GM12878 (cell line): ENCODE data around the gene CACNA2D3. TPM values are rescaled to one million over a fixed set of nuclear protein-coding genes. Genes with fewer than 3 reads are reported as not detected.

Experiments used
- ATAC-seq: fragments of 200-7000 bp; cut with Tn5 transposase; 3 replicates; pipeline ENCODE4 v1.9.1; 2020; ENCODE audit warnings: mild to moderate bottlenecking, moderate library complexity
- BruUV-seq: library from RNA; stranded (reverse); fragments of 400-500 nt; replicated peaks from 2 replicates; lab custom pipeline; 2021; lab: Mats Ljungman, UMichigan
- CTCF ChIA-PET: fragments of 300-600 bp; sonication (Branson Sonifier 250); formaldehyde crosslinking; extraction: SDS; loops from one replicate; lab custom pipeline; 2021; ENCODE audit warnings: inconsistent platforms; lab: Yijun Ruan, JAX
- POLR2A ChIA-PET: fragments of 350-600 bp; formaldehyde crosslinking; extraction: SDS; loops from one replicate; lab custom pipeline; 2021; ENCODE audit warnings: inconsistent platforms; lab: Charles Lee
- RAD21 ChIA-PET: fragments of 300-600 bp; sonication (Branson Sonifier 250); formaldehyde crosslinking; loops from one replicate; lab custom pipeline; 2023; ENCODE audit warnings: antibody characterized with exemption; ENCODE audit not compliant: unreplicated experiment; lab: Charles Lee
- SMC1A ChIA-PET: fragments of 300-600 bp; sonication (Branson Sonifier 250); formaldehyde crosslinking; loops from one replicate; lab custom pipeline; 2023; ENCODE audit not compliant: unreplicated experiment, uncharacterized antibody; lab: Charles Lee
- DNase-seq: peaks from one replicate; pipeline ENCODE4 v3.0.0-alpha.2; 2011; ENCODE audit warnings: low read depth, low spot score
- FAIRE-seq: peaks from 3 replicates; lab custom pipeline; 2011; peaks lifted over from hg19 to GRCh38; lab: Jason Lieb, UNC
- H2AFZ ChIP-seq: 2 replicates; pipeline ENCODE4 v1.6.0; 2011; ENCODE audit warnings: low read depth, low read length, control low read depth; ENCODE audit not compliant: control insufficient read depth
- H3K27ac ChIP-seq: 2 replicates; pipeline ENCODE4 v1.5.1; 2011; ENCODE audit warnings: control low read depth; ENCODE audit not compliant: control insufficient read depth, insufficient read depth
- H3K27me3 ChIP-seq, 2 experiments: replicated peaks in 1 of 2; 2 replicates each; pipeline versions ENCODE4 v1.6.0 to v1.6.1; 2011; ENCODE audit warnings: low read length in 1 of 2; ENCODE audit not compliant: control insufficient read depth in 2 of 2, insufficient read depth in 2 of 2
- H3K36me3 ChIP-seq, 2 experiments: 2 replicates each; pipeline ENCODE4 v1.5.1; 2011; ENCODE audit warnings: low read length in 1 of 2; ENCODE audit not compliant: control insufficient read depth in 2 of 2, insufficient read depth in 2 of 2
- H3K4me1 ChIP-seq: 2 replicates; pipeline ENCODE4 v1.6.1; 2011; ENCODE audit warnings: mild to moderate bottlenecking, low read length, moderate library complexity, mixed read lengths; ENCODE audit not compliant: control insufficient read depth, insufficient read depth
- H3K4me2 ChIP-seq: 2 replicates; pipeline ENCODE4 v1.6.0; 2011; ENCODE audit warnings: control low read depth; ENCODE audit not compliant: control insufficient read depth, insufficient read depth
- H3K4me3 ChIP-seq: fragments of 200-600 bp; sonication (generic); 2 replicates; pipeline ENCODE4 v1.5.1; 2016
- H3K79me2 ChIP-seq: 2 replicates; pipeline ENCODE4 v1.6.0; 2011; ENCODE audit warnings: low read length; ENCODE audit not compliant: control insufficient read depth, insufficient read depth
- H3K9ac ChIP-seq: 2 replicates; pipeline ENCODE4 v1.8.0; 2011; ENCODE audit warnings: low read length, control low read depth, mixed read lengths; ENCODE audit not compliant: control insufficient read depth, insufficient read depth
- H3K9me3 ChIP-seq: replicated peaks from 3 replicates; pipeline ENCODE4 v1.5.1; 2011; ENCODE audit warnings: mild to moderate bottlenecking, low read length; ENCODE audit not compliant: control insufficient read depth, insufficient read depth
- H4K20me1 ChIP-seq: 2 replicates; pipeline ENCODE4 v1.6.0; 2011; ENCODE audit not compliant: control insufficient read depth, insufficient read depth
- ASH2L ChIP-seq: fragments of 300-600, 200-600 bp; sonication (generic); IDR thresholded peaks from 2 replicates; pipeline ENCODE4 v1.6.1; 2017; ENCODE audit warnings: low read depth, mild to moderate bottlenecking, borderline replicate concordance
- CHD1 ChIP-seq: IDR thresholded peaks from 2 replicates; pipeline ENCODE4 v1.6.1; 2012; ENCODE audit warnings: low read depth, low read length, improper control_type of control experiment
- CHD2 ChIP-seq: IDR thresholded peaks from 2 replicates; pipeline ENCODE4 v1.6.1; 2011; ENCODE audit warnings: low read depth, low read length, improper control_type of control experiment, borderline replicate concordance
- EED ChIP-seq: sonication (generic); IDR thresholded peaks from 2 replicates; pipeline ENCODE4 v1.6.1; 2016; ENCODE audit warnings: antibody characterized with exemption, low read depth
- HDAC2 ChIP-seq: fragments of 200-600 bp; sonication (generic); IDR thresholded peaks from 2 replicates; pipeline ENCODE4 v1.6.1; 2017
- LARP7 ChIP-seq: fragments of 450-650 bp; IDR thresholded peaks from 2 replicates; pipeline ENCODE4 v1.6.1; 2017; ENCODE audit warnings: mild to moderate bottlenecking
- PAX5 ChIP-seq: IDR thresholded peaks from 2 replicates; pipeline ENCODE4 v1.6.1; 2011; ENCODE audit warnings: low read depth, low read length, borderline replicate concordance
- POLR2AphosphoS2 ChIP-seq: IDR thresholded peaks from 2 replicates; pipeline ENCODE4 v1.6.1; 2011; ENCODE audit warnings: low read depth, mild to moderate bottlenecking, low read length, improper control_type of control experiment, moderate library complexity
- RUNX3 ChIP-seq: IDR thresholded peaks from 2 replicates; pipeline ENCODE4 v1.6.1; 2012; ENCODE audit warnings: low read length, inconsistent platforms
- TBL1XR1 ChIP-seq: IDR thresholded peaks from 2 replicates; pipeline ENCODE4 v1.6.1; 2012; ENCODE audit warnings: low read depth, low read length, improper control_type of control experiment
- TCF3 ChIP-seq: IDR thresholded peaks from 2 replicates; pipeline ENCODE4 v1.6.1; 2012; ENCODE audit warnings: low read depth, mild to moderate bottlenecking, low read length, borderline replicate concordance; ENCODE audit not compliant: insufficient read depth
- WGBS: methylation state at CpG from one replicate; pipeline ENCODE4 v1.1.6; 2016; ENCODE audit warnings: low lambda C conversion rate; ENCODE audit not compliant: insufficient replicate concordance, insufficient coverage; ENCODE audit errors: missing lambda C conversion rate; 5-methylcytosine and 5-hydroxymethylcytosine counted together
- in situ Hi-C: fragments of 300-500 bp; cut with MboI; formaldehyde crosslinking; loops from 9 replicates; pipeline ENCODE4 v1.14.3; 2018; ENCODE audit warnings: mixed read lengths
- intact Hi-C: fragments of 100-400 bp; cut with micrococcal nuclease; formaldehyde crosslinking; loops from one replicate; pipeline ENCODE4 v1.14.2; 2022; ENCODE audit not compliant: unreplicated experiment
- polyA plus RNA-seq, 11 experiments: library from polyadenylated mRNA; depleted of rRNA in 4 of 11; unstranded in 6 of 11; stranded (reverse) in 5 of 11; fragments of >200 nt; fragmentation: Nextera tagmentation in 4 of 11; fragmentation: Illumina TruSeq in 1 of 11; extraction: Ambion mirVana in 4 of 11; extraction: Trizol in 1 of 11; gene quantifications; 1 replicate in 1 of 11; 2 replicates in 10 of 11; pipeline versions ENCODE4 v1.2.1 to v1.2.3, GENCODE V29; 2011 to 2016; ENCODE audit warnings: inconsistent platforms in 2 of 11, missing spikeins in 2 of 11, low read depth in 1 of 11
- total RNA-seq, 4 experiments: library from RNA; depleted of rRNA in 3 of 4; stranded (reverse); fragments of >200 nt in 3 of 4; fragmentation: Illumina TruSeq in 1 of 4; extraction: Trizol in 1 of 4; gene quantifications; 2 replicates each; pipeline versions ENCODE4 v1.2.1 to v1.2.3, GENCODE V29; 2013 to 2021
- TF ChIP-seq, protein P1 (sequence below): fragments of 450-650 bp; IDR thresholded peaks from 2 replicates; pipeline ENCODE4 v1.6.1; 2018; ENCODE audit warnings: borderline replicate concordance, mild to moderate bottlenecking; ENCODE audit not compliant: partially characterized antibody
- TF ChIP-seq, protein P2 (sequence below): fragments of 450-650 bp; formaldehyde crosslinking; IDR thresholded peaks from 2 replicates; pipeline ENCODE4 v1.4.0; 2022; ENCODE audit warnings: mild to moderate bottlenecking, moderate library complexity
- TF ChIP-seq, protein P3 (sequence below): fragments of 150-350 bp; IDR thresholded peaks from 2 replicates; pipeline ENCODE4 v1.6.1; 2014; ENCODE audit warnings: mild to moderate bottlenecking, low read depth, low read length

The CACNA2D3 gene
- total and polyA plus RNA-seq, 10 of the 15 experiments (the other 5 are each of a cell fraction or from before 2014, with no cell fraction given) = not detected

DNA sequence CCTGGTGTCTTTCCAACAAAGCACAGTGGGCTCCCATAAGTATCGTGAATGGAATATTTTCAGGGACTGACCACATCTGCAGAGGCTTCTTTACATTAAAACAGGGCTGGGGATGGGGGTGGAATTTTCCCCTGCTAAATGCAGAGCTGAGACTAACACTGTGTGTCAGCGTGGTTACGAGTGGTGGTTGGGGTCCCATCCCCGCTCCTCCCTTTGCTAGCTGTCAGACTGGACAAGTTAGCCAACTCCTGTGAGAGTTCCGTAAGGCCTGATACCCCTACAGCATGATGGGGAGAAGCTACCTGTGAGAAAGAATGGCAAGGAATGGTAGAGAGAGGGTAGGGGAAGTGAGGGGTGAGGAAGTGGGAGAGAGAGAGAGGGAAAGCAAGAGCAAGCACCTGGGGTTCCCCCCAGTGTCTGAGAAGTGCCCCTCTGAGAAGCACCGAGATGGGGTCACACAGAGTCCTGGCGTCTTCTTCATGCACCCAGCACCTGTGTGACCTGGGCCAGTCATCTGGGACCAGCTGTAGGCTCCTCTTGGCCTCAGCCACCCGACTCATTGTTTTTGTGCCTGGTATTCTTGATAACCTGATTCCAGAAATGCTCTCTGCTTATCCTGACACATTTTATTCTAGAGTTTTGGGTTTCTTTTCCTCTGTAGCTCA lies 395.8 kb downstream of the CACNA2D3 start:
- in situ Hi-C loops = no loop called here
- Histone ChIP-seq H3K27me3 (no peaks in the 10 kb centered on the region), H4K20me1 (no peaks in the 10 kb centered on the region), H3K36me3 (no peaks in the 10 kb centered on the region), H3K9ac (no peak overlapping the region), H2AFZ (no peak overlapping the region), H3K79me2 (no peaks in the 10 kb centered on the region), H3K4me2 (no peak overlapping the region), H3K27ac (no peak overlapping the region), H3K4me3 (no peak overlapping the region), H3K9me3 (no peaks in the 10 kb centered on the region), H3K4me1 (no peaks in the 10 kb centered on the region)
- CTCF ChIA-PET = no interaction called here
- POLR2A ChIA-PET = no interaction called here
- SMC1A ChIA-PET = interaction anchor here (1.0 kb wide), 1 partner anchor 8 kb away, joined by 3 read pairs; no protein-coding TSS in a partner anchor
- intact Hi-C loops = no loop called here
- RAD21 ChIA-PET = no interaction called here
- DNase-seq (no peak), FAIRE-seq (no peak), ATAC-seq (no peak)
- TF ChIP-seq LARP7 (no peak), RUNX3 (no peak), PAX5 (no peak), POLR2AphosphoS2 (no peak), CHD2 (no peak), ASH2L (no peak), CHD1 (no peak), TCF3 (no peak), TBL1XR1 (no peak), EED (no peak), HDAC2 (no peak)
- TF ChIP-seq, protein P1, sequence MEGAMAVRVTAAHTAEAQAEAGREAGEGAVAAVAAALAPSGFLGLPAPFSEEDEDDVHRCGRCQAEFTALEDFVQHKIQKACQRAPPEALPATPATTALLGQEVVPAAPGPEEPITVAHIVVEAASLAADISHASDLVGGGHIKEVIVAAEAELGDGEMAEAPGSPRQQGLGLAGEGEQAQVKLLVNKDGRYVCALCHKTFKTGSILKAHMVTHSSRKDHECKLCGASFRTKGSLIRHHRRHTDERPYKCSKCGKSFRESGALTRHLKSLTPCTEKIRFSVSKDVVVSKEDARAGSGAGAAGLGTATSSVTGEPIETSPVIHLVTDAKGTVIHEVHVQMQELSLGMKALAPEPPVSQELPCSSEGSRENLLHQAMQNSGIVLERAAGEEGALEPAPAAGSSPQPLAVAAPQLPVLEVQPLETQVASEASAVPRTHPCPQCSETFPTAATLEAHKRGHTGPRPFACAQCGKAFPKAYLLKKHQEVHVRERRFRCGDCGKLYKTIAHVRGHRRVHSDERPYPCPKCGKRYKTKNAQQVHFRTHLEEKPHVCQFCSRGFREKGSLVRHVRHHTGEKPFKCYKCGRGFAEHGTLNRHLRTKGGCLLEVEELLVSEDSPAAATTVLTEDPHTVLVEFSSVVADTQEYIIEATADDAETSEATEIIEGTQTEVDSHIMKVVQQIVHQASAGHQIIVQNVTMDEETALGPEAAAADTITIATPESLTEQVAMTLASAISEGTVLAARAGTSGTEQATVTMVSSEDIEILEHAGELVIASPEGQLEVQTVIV = no peak
- TF ChIP-seq, protein P2, sequence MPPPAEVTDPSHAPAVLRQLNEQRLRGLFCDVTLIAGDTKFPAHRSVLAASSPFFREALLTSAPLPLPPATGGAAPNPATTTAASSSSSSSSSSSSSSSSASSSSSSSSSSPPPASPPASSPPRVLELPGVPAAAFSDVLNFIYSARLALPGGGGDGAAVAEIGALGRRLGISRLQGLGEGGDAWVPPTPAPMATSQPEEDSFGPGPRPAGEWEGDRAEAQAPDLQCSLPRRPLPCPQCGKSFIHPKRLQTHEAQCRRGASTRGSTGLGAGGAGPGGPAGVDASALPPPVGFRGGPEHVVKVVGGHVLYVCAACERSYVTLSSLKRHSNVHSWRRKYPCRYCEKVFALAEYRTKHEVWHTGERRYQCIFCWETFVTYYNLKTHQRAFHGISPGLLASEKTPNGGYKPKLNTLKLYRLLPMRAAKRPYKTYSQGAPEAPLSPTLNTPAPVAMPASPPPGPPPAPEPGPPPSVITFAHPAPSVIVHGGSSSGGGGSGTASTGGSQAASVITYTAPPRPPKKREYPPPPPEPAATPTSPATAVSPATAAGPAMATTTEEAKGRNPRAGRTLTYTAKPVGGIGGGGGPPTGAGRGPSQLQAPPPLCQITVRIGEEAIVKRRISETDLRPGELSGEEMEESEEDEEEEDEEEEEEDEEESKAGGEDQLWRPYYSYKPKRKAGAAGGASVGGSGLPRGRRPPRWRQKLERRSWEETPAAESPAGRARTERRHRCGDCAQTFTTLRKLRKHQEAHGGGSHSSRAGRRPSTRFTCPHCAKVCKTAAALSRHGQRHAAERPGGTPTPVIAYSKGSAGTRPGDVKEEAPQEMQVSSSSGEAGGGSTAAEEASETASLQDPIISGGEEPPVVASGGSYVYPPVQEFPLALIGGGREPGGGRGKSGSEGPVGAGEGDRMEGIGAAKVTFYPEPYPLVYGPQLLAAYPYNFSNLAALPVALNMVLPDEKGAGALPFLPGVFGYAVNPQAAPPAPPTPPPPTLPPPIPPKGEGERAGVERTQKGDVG (CRISPR knock-in tag) = no peak
- TF ChIP-seq, protein P3, sequence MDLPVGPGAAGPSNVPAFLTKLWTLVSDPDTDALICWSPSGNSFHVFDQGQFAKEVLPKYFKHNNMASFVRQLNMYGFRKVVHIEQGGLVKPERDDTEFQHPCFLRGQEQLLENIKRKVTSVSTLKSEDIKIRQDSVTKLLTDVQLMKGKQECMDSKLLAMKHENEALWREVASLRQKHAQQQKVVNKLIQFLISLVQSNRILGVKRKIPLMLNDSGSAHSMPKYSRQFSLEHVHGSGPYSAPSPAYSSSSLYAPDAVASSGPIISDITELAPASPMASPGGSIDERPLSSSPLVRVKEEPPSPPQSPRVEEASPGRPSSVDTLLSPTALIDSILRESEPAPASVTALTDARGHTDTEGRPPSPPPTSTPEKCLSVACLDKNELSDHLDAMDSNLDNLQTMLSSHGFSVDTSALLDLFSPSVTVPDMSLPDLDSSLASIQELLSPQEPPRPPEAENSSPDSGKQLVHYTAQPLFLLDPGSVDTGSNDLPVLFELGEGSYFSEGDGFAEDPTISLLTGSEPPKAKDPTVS = no peak
- 9% methylated on average over 8 of the region's 8 CpGs for WGBS
- no TSS peak for BruUV-seq
